Epithelial cell of proximal tubule (primary cell): ENCODE measurements around the gene ZCCHC8. TPM values are rescaled to one million over a fixed set of nuclear protein-coding genes. Genes with fewer than 3 reads are reported as not detected.
A peak's percentile ranks its signal among the peaks of the same experiment; 100 is the strongest.
"Not testable (repeated sequence)": the region's sequence is repeated elsewhere in the genome, so short reads cannot be mapped to it uniquely, and the experiment has no call there.

Experiments used
- DNase-seq: peaks from one replicate; pipeline ENCODE4 v3.0.0-alpha.2; 2011; ENCODE audit warnings: low read depth
- H3K4me3 ChIP-seq: 2 replicates; pipeline ENCODE4 v1.5.1; 2011; ENCODE audit warnings: low read depth, mild to moderate bottlenecking, low read length
- CTCF ChIP-seq: conservative IDR thresholded peaks from 2 replicates; pipeline ENCODE4 v1.5.1; 2012; ENCODE audit warnings: low read depth, mild to moderate bottlenecking, low read length
- total RNA-seq: library from RNA; depleted of rRNA; stranded (reverse); fragments of >200 nt; gene quantifications from 2 replicates; pipeline ENCODE4 v1.2.3, GENCODE V29; 2015

Gene ZCCHC8
- total RNA-seq, 1 donor from 2014 or later, result 25.0 TPM

DNA sequence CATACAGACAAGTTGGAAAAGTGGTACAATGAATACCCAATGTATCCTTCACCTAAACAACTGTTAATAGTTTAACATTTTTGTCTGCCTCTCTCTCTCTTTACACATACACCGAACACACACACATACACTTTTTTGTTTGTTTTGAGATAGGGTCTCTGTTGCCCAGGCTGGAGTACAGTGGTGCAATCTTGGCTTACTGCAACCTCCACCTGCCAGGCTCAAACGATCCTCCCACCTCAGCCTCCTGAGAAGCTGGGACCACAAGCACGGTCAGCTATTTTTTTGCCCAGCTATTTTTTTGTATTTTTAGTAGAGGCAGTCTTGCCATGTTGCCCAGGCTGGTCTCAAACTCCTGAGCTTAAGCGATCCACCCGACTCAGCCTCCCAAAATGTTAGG, 16.8 kb downstream of the ZCCHC8 start:
- TF ChIP-seq CTCF, result no peak
- H3K4me3 ChIP-seq, result no peak overlapping the region
- DNase-seq, result no peak

DNA sequence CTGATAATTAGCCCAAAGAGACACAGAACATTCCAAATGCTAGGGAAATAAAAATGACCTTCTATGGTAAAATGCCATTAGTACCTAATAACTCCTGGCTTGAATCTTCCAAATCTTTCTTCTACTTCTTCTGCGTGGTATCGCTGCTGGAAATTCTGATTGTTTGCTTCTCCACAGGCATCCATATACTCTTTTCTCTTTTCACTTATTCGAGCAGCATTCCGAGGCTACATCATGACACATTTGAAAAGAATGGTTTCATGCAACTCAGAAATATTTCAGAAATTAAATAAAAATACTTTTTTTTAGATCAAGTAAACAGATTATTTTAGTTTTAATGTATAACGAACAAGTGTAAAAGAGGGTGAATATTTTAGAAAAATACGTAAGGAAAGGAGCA, 18.9 kb downstream of the ZCCHC8 start:
- no peak for TF ChIP-seq CTCF
- DNase-seq, result no peak
- H3K4me3 ChIP-seq, result no peak overlapping the region

- H3K4me3 ChIP-seq, result no peak overlapping the region
- DNase-seq, result no peak
- TF ChIP-seq CTCF, result no peak
Measured at GRCh38 chr12:122480753-122481152, 20.0 kb downstream of the ZCCHC8 start.

- no peak for TF ChIP-seq CTCF
- no peak for DNase-seq
- H3K4me3 ChIP-seq, result no peak overlapping the region
Measured at GRCh38 chr12:122474324-122474716, 26.4 kb downstream of the ZCCHC8 start.

DNA sequence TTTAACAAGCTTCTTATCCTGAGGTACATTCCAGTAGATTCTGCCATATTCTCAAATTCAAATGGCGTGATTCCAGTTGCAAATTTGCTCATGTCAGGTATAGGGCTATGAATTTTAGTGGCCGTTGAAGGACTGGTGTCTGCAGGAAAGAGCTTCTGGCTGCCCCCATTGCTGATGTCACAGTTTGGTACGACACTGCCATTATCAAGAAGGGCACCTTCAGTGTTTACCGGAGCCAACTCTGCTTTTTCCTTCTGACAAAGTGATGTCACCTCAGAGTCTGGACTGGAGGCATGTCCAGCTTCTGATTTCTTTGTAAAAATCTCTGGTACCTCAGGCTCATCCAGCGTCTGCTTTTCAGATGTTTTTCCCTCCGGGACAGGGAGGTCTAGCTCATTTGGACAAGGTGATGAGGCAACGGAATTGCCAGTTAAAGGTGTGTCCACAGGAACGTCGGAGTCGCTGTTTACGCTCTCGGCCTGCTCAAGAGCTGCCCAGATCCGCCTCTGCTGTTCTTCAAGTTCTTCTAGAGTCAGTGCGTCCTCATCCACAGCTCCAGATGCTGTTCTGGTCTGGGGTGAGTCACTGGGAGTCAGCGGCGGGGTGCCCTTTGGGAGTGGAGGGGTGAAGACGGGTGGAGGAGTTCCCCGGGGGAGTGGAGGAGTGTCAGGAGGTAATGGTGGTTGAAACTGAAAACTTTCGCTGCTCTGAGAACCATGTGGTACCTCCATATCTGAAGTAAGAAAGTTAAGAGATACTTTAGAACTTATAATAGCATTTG, 27.0 kb downstream of the ZCCHC8 start:
- no peak for TF ChIP-seq CTCF
- DNase-seq, result no peak
- no peak overlapping the region for H3K4me3 ChIP-seq

DNA sequence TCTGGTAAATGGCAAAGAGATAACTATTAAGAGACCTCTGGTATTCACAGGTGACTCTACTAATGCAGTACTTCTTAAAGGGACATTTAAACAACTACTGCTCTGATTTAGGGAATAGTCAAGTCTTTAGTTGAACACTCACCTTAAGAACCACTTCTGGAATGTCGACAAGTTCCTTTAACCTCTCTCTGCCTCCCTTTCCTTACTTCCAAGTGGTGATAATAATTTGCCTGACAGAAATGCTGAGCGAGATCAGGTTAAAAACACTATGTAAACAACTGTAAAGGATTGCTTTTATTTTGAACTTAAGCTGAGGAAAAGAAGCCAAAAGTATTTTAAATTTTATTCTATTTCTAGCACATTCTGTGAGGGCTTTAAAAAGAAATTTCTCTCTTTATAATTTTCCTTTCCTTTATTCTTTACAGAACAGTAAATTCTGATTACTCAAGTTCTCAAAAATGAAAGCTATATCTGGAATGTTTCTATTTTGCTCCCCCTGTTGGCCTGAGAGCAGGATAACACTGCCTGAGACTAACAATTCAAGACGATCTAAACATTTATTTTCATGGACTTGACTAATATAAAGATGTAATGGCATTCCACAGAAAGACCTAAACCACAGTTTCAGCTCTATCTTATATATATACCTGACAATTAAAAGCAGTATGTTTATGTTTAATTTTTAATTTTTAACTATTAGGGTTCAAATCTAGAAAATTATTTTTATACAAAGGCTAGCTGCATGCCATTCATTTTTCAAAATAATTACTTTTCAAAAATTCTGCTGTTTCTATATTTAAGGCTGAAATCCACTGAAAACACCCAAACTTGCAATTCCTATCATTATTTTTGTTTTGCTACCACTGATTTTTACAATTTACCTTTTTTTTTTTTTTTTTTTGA, 29.2 kb downstream of the ZCCHC8 start:
- H3K4me3 ChIP-seq, result no peak overlapping the region
- TF ChIP-seq CTCF, result peak; percentile 81
- no peak for DNase-seq

GRCh38 chr12:122470576-122470975, 30.2 kb downstream of the ZCCHC8 start:
- not testable (repeated sequence) for H3K4me3 ChIP-seq, DNase-seq

DNA sequence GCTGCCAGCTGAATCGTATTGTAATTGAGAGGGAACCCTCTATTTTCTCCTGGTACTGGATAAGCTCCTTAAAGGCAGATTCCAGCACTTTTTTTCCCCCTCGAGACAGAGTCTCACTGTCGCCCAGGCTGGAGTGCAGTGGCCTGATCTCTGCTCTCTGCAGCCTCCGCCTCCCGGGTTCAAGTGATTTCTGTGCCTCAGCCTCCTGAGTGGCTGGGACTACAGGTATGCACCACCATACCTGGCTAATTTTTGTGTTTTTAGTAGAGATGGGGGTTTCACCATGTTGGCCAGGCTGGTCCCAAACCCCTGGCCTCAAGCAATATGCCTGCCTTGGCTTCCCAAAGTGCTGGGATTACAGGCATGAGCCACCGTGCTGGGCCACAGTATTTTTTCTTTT, 30.9 kb downstream of the ZCCHC8 start:
- DNase-seq, H3K4me3 ChIP-seq: not testable (repeated sequence)
